AG04450 (cell line): ENCODE data around the gene PTCH2. TPM values are rescaled to one million over a fixed set of nuclear protein-coding genes. Genes with fewer than 3 reads are reported as not detected.

ENCODE experiments used
- CTCF ChIA-PET: fragments of 300-600, 350-600 bp; formaldehyde crosslinking; extraction: SDS; loops from one replicate; lab custom pipeline; 2022; ENCODE audit warnings: antibody characterized with exemption, inconsistent platforms; lab: Charles Lee
- POLR2A ChIA-PET: fragments of 350-600 bp; formaldehyde crosslinking; extraction: SDS; loops from one replicate; lab custom pipeline; 2021; ENCODE audit warnings: antibody characterized with exemption, inconsistent platforms; lab: Yijun Ruan, JAX
- DNase-seq: peaks from one replicate; pipeline ENCODE4 v3.0.0-alpha.2; 2011; ENCODE audit warnings: low read depth, low spot score
- H3K27ac ChIP-seq: one replicate; pipeline ENCODE4 v1.5.1; 2012; ENCODE audit warnings: low read depth, low read length, control low read depth
- H3K27me3 ChIP-seq: one replicate; pipeline ENCODE4 v1.6.0; 2012; ENCODE audit warnings: low read length; ENCODE audit not compliant: control insufficient read depth, insufficient read depth
- H3K4me3 ChIP-seq: 2 replicates; pipeline ENCODE4 v1.5.1; 2011; ENCODE audit warnings: mild to moderate bottlenecking, low read depth, low read length, control low read depth
- H3K9me3 ChIP-seq: 2 replicates; pipeline ENCODE4 v1.5.1; 2012; ENCODE audit warnings: low read length; ENCODE audit not compliant: control insufficient read depth, insufficient read depth
- polyA plus RNA-seq: library from polyadenylated mRNA; depleted of rRNA; stranded (reverse); fragments of >200 nt; gene quantifications from 2 replicates; pipeline ENCODE4 v1.2.3, GENCODE V29; 2011
- TF ChIP-seq, protein P1 (sequence below): IDR thresholded peaks from 2 replicates; pipeline ENCODE4 v1.5.1; 2011; ENCODE audit warnings: low read depth, low read length, control low read depth, inconsistent platforms

PTCH2 gene
- polyA plus RNA-seq, 1 experiment: 0.20 TPM

DNA sequence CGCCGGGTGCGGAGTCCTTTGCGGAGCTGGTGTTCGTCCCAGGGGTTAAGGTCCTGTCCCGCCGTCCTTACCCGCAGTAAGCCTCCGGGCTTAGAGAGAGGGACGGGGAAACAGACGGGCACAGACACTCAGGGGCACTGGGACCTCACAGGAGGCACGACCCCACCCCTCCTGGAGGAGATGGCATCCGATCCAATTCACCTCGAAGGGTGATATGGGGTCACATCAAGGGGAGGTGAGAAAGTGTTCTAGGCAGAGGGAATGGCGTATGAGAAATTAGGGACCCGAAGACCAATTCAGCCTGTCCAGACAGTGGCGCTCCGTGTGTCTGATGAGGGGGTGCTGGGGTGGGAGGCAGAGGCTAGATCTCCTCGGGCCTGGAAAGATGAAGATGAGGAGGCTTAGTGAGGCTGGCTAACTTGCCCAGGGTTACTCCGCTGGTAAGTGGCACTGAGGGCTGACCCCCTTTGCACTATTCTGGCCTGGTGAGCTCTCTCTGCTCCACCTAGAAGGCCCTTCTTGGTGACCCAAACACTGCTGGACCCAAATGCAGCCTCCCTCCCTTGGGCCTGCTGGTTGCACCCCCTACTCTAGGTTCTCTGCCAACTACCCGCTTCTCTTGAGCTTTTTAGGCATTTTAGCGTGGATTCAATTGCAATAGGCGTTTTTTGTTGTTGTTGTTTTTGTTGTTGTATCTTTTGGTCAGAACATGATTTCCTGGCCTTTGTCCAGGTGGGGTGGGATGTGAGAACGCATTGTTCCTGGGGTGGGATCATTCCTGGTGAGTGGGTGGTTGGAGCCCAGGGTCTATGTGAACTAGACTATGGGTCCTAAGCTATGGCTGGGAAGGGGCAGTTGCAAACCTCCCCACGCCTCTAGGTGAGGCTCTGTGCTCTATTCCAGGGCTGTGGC, 22.5 kb downstream of the PTCH2 start:
- H3K9me3 ChIP-seq: no peaks in the 10 kb centered on the region
- H3K27me3 ChIP-seq: no peaks in the 10 kb centered on the region
- H3K27ac ChIP-seq: peak overlapping the region; percentile 99
- TF ChIP-seq, protein P1, sequence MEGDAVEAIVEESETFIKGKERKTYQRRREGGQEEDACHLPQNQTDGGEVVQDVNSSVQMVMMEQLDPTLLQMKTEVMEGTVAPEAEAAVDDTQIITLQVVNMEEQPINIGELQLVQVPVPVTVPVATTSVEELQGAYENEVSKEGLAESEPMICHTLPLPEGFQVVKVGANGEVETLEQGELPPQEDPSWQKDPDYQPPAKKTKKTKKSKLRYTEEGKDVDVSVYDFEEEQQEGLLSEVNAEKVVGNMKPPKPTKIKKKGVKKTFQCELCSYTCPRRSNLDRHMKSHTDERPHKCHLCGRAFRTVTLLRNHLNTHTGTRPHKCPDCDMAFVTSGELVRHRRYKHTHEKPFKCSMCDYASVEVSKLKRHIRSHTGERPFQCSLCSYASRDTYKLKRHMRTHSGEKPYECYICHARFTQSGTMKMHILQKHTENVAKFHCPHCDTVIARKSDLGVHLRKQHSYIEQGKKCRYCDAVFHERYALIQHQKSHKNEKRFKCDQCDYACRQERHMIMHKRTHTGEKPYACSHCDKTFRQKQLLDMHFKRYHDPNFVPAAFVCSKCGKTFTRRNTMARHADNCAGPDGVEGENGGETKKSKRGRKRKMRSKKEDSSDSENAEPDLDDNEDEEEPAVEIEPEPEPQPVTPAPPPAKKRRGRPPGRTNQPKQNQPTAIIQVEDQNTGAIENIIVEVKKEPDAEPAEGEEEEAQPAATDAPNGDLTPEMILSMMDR: no peak
- DNase-seq: no peak
- H3K4me3 ChIP-seq: peak overlapping the region; percentile 62
- ChIA-PET POLR2A (interaction anchor here (0.6 to 5.5 kb wide), 8 partner anchors 12 to 191 kb away, joined by 3 to 103 read pairs (median 13); partner anchors contain the start of genes BTBD19, DYNLT4, HECTD3 and PLK3), CTCF (interaction anchor here (1.0 to 1.5 kb wide), 2 partner anchors 16 to 20 kb away, joined by 3 to 4 read pairs; partner anchors contain the start of gene PLK3)

DNA sequence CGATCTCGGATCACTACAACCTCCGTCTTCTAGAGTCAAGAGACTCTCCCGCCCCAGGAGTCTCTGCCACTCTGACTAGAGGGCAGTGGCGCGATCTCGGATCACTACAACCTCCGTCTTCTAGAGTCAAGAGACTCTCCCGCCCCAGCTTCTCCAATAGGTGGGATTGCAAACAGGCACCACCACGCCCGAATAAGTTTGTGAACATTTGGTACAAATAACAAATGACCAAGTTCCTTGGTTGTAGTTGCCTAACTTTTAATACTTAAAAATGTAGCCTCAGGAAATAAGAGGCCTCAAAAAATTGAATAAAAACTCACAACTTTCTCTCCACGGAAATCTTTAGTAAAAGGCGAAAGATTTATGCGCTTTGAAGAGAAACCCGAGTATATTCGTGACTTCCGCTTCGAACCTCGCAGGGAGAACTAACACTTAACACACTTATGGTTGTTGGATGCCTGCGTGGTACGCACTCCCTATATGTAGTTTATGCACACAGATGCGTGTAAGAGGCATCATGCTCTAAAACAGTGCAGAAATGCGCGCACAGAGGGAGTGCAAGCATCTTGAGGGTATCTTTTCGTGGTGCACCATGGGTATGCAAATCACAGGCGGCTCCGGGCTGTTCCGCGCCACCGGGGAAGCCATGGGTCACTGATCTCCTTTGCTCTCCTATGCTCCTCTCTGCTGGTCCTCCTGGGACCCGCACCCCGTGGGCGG, 23.3 kb downstream of the PTCH2 start:
- CTCF ChIA-PET: interaction anchor here (1.0 to 2.5 kb wide), 2 partner anchors 20 to 93 kb away, joined by 5 to 12 read pairs; partner anchors contain the start of gene PLK3
- POLR2A ChIA-PET: interaction anchor here (0.6 to 5.5 kb wide), 33 partner anchors 9 to 680 kb away, joined by 3 to 103 read pairs (median 4); partner anchors contain the start of genes BEST4, BTBD19, CCDC163 and DYNLT4
- H3K27ac ChIP-seq: peak overlapping the region; percentile 99
- peak; percentile 89 for DNase-seq
- TF ChIP-seq, protein P1: no peak
- H3K4me3 ChIP-seq: peak overlapping the region; percentile 62
- no peaks in the 10 kb centered on the region for H3K9me3 ChIP-seq
- H3K27me3 ChIP-seq: no peaks in the 10 kb centered on the region

DNA sequence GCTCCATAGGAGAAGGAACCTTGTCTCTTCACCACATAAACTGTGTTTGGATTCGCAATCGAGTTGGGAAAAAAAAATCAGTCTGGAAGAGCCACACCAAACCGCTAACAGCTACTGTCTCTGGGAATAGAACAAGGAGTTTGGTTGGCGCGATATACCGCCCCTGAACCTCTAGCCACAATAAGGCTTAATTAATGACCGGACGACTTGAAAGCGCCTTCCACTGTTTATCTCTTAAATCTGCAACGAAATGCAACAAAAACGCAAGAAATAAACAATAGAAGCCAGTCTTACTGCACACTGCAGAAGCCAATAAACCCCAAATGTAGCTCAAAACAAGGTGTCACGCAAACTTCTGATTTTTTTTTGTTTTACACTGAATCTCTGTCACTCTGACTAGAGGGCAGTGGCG, 23.9 kb downstream of the PTCH2 start:
- Histone ChIP-seq H3K4me3 (peak overlapping the region; percentile 38), H3K27me3 (no peaks in the 10 kb centered on the region), H3K27ac (no peak overlapping the region), H3K9me3 (no peaks in the 10 kb centered on the region)
- DNase-seq: no peak
- POLR2A ChIA-PET: interaction anchor here (0.6 to 5.5 kb wide), 32 partner anchors 10 to 681 kb away, joined by 3 to 103 read pairs (median 4); partner anchors contain the start of genes BEST4, BTBD19, CCDC163 and DYNLT4
- TF ChIP-seq, protein P1: no peak
- CTCF ChIA-PET: interaction anchor here (1.0 to 2.5 kb wide), 3 partner anchors 19 to 92 kb away, joined by 5 to 12 read pairs (median 6); partner anchors contain the start of gene PLK3

DNA sequence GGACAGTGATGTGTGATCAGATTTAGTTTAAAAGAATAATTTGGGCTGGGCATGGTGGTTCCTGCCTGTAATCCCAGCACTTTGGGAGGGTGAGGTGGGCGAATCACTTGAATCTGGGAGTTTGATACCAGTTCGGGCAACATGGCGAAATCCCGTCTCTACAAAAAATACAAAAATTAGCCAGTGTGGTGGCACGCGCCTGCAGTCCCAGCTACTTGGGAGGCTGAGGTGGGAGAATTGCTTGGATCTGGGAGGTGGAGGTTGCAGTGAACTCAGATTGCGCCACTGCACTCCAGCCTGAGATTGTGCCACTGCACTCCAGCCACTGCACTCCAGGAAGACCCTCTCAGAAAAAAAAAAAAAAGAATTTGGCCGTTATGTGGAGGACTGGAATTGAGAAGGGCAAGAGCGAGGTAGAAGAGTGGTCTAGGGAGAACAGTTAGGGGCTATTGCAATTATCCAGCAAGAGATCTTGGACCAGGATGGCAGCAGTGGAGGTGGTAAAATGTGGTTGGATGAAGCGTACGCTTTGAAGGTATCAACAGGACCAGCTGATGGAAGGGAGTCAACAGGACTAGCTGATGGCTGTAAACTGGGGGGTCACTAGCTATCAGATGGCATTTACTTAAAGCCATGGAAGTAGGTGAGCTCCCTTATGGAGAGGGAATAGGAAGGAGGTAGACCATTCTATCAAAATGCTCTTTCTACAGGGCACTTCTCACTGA, 25.1 kb downstream of the PTCH2 start:
- Histone ChIP-seq H3K27me3 (no peaks in the 10 kb centered on the region), H3K4me3 (no peak overlapping the region), H3K27ac (no peak overlapping the region), H3K9me3 (no peaks in the 10 kb centered on the region; the same call in 1 of the 2 replicates)
- no peak for DNase-seq
- POLR2A ChIA-PET: interaction anchor here (4.3 to 5.5 kb wide), 2 partner anchors 10 to 18 kb away, joined by 81 to 103 read pairs; partner anchors contain the start of genes BTBD19, DYNLT4 and PLK3
- CTCF ChIA-PET: interaction anchor here (0.5 to 2.5 kb wide), 4 partner anchors 18 to 89 kb away, joined by 3 to 12 read pairs (median 4); partner anchors contain the start of genes PLK3 and RNU5D-1
- TF ChIP-seq, protein P1: no peak
